Heart left ventricle (tissue), 16 donors: ENCODE data around the gene POU3F3. TPM values are rescaled to one million over a fixed set of nuclear protein-coding genes. Genes with fewer than 3 reads are reported as not detected.

Experiments used
- ATAC-seq, 4 donors: fragments of 200-7000 bp; cut with Tn5 transposase; one replicate each; pipeline ENCODE4 v1.9.1; 2020 to 2022; ENCODE audit warnings: moderate library complexity in 4 of 4, mild to moderate bottlenecking in 3 of 4, moderate number of reproducible peaks in 1 of 4
- DNase-seq, 5 donors: peaks; one replicate each; pipeline ENCODE4 v3.0.0-alpha.2; 2020
- H3K27ac ChIP-seq, 12 donors: fragments of 200-600 bp; sonication (generic) in 4 of 12; one replicate each; pipeline versions ENCODE4 v1.5.0 to v1.8.0; 2016 to 2022; ENCODE audit warnings: mild to moderate bottlenecking in 2 of 12
- H3K27me3 ChIP-seq, 9 donors: fragments of 200-600 bp; sonication (generic) in 2 of 9; one replicate each; pipeline versions ENCODE4 v1.5.1 to v1.8.0; 2016 to 2022; ENCODE audit warnings: mild to moderate bottlenecking in 3 of 9
- H3K36me3 ChIP-seq, 9 donors: fragments of 200-600 bp; sonication (generic) in 2 of 9; one replicate each; pipeline versions ENCODE4 v1.5.0 to v1.8.0; 2018 to 2022; ENCODE audit warnings: mild to moderate bottlenecking in 2 of 9
- H3K4me1 ChIP-seq, 12 donors: fragments of 200-600 bp; sonication (generic) in 4 of 12; one replicate each; pipeline versions ENCODE4 v1.5.0 to v1.8.0; 2016 to 2022; ENCODE audit warnings: mild to moderate bottlenecking in 3 of 12
- H3K4me3 ChIP-seq, 12 donors: fragments of 200-600 bp; sonication (generic) in 4 of 12; one replicate each; pipeline versions ENCODE4 v1.5.0 to v1.8.0; 2017 to 2022; ENCODE audit warnings: mild to moderate bottlenecking in 9 of 12, moderate library complexity in 4 of 12
- H3K9me3 ChIP-seq, 12 donors: fragments of 200-600 bp; sonication (generic) in 4 of 12; one replicate each; pipeline versions ENCODE4 v1.5.0 to v1.8.0; 2016 to 2022; ENCODE audit warnings: mild to moderate bottlenecking in 1 of 12
- POLR2A ChIP-seq, 2 donors: fragments of 450-650 bp; IDR thresholded peaks; one replicate each; pipeline ENCODE4 v1.6.1; 2017; ENCODE audit warnings: antibody characterized with exemption in 2 of 2, mild to moderate bottlenecking in 2 of 2, moderate library complexity in 2 of 2
- WGBS, 4 donors: extraction: QIAGEN DNeasy Blood & Tissue Kit in 2 of 4; methylation state at CpG; one replicate each; pipeline versions ENCODE4 v1.1.5 to v1.1.7; 2013 to 2018; 5-methylcytosine and 5-hydroxymethylcytosine counted together
- intact Hi-C, 10 donors: fragments of 100-400 bp; cut with DNase I; formaldehyde crosslinking; loops; one replicate each; pipeline versions ENCODE4 v1.11.1 to v1.14.2; 2022
- polyA plus RNA-seq, 2 donors: library from polyadenylated mRNA; stranded (reverse); fragments of 200-250 nt; gene quantifications; one replicate each; pipeline ENCODE4 v1.2.3, GENCODE V29; 2013
- total RNA-seq, 9 donors: library from RNA; depleted of rRNA in 2 of 9; stranded (reverse); fragments of >200 nt in 2 of 9; fragmentation: NEBNext Ultra II Directional in 3 of 9; extraction: Animal tissue kit (Norgen Biotek cat#: 25700) in 3 of 9; gene quantifications; one replicate each; pipeline versions ENCODE4 v1.1.0 to v1.2.4, GENCODE V29; 2016 to 2023
- TF ChIP-seq, protein P1 (sequence below), 12 donors: fragments of 200-600 bp; sonication (generic) in 4 of 12; IDR thresholded peaks; one replicate each; pipeline versions ENCODE4 v1.5.0 to v1.8.0; 2018 to 2022; ENCODE audit warnings: antibody characterized with exemption in 12 of 12, mild to moderate bottlenecking in 5 of 12
- donor health status: ischemic (EF 13 %, LVEDD 7.1; RV severe dilation, severe dysfunction).
- donor health status: healthy with polysubstance abuse.
- donor health status: DM: no; HTN: yes; CAD: no.
- donor health status: DM: no; HTN: no; CAD: no.
- donor health status: ischemic (EF 25% LVEDD 6.9; RV normal size, moderate dysfunction).
- donor health status: ischemic (EF 25% LVEDD 5.7; RV mildly dilated, moderate dysfunction).
- donor health status: healthy.
- donor health status: DM: yes; HTN: yes; CAD: no.
- donor health status: ischemic (EF 35%, LVEDD 5.7; RV mildly dilated, moderate dysfunction).
- donor health status: nonischemic (EF 11% LVEDD 7.7; RV severe dilation, severe dysfunction).
- donor health status: DM: yes; HTN: yes; CAD: no.
- donor health status: PGD.
- donor health status: ischemic (EF 29% LVEDD 5.4; RV normal size, mild dysfunction).
- donor health status: nonischemic (EF 23%, LVEDD 6.1; RV moderate dilation, normal function).

Gene POU3F3
- total and polyA plus RNA-seq, 11 donors, result 0.08 to 0.27 TPM; not detected in 9

DNA sequence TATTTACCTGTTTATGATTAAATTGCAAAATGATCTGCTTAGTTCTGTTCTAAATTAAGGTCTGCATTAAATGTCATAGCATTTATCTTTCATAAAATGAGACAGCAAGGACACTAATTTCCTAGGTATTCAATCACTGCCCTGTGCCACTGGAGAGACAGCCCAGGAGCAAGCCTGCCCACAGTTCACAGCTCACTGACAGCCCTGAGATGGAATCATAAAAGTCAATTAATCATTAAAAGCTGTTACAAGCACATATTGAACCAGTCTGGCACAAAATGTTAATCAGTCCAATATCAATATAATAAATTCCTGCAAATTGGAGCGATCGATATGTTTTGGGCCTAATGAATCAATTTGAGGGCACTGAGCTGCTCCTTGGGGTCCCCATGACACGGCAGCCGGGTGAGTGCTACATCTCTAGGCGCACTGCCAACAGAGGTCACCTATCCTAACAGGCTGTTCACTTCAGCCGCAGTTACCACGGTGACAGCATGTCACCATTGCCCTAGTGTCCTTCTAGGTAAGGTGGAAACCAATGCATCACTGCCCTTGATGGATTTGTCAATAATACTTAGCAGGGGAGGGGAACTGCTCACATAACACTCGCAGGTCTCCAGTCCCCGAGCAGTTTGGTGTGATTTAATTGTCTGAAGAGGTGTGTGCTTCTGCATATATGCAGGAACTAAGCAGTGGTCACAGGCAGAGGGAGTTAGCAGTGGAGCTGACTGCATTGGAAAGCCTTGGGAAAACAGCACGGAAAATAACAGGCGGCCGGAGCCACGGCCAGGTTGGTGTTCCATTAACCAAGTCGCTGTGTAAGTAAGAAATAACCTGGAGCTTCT lies 47.3 kb downstream of the POU3F3 start:
- intact Hi-C loops, result no loop called here
- Histone ChIP-seq H3K27me3 (peaks cover 0 to 28% (median 0%) of the 10 kb centered on the region in 9 donors), H3K4me1 (no peaks in the 10 kb centered on the region)

DNA sequence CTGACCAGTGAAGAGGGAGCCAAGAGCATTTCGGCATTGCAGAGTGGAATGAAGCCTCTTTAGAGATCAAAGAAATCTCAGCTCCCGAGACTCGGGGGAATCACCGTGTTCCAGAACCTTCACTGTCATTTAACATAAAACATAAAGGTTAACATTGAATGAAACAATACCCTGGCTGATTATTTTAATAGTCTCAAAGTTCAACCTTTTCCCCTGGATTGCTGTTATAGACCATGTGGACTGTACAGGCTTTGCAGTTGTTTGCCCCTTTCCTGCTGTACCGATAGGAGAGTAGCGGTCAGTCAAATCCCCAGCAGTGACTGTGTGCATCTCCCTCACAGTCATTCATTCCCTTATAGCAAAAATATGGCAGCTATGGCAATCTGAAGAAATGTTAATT lies 48.4 kb downstream of the POU3F3 start:
- Histone ChIP-seq H3K4me1 (no peaks in the 10 kb centered on the region), H3K9me3 (no peaks in the 10 kb centered on the region), H3K27ac (no peak overlapping the region), H3K27me3 (peaks cover 0 to 31% (median 0%) of the 10 kb centered on the region in 9 donors), H3K36me3 (no peaks in the 10 kb centered on the region), H3K4me3 (no peak overlapping the region)
- 78 to 86% (median 83%) methylated on average over 6 of the region's 6 CpGs for WGBS, 4 donors
- ATAC-seq (no peak), DNase-seq (no peak)
- TF ChIP-seq, protein P1, sequence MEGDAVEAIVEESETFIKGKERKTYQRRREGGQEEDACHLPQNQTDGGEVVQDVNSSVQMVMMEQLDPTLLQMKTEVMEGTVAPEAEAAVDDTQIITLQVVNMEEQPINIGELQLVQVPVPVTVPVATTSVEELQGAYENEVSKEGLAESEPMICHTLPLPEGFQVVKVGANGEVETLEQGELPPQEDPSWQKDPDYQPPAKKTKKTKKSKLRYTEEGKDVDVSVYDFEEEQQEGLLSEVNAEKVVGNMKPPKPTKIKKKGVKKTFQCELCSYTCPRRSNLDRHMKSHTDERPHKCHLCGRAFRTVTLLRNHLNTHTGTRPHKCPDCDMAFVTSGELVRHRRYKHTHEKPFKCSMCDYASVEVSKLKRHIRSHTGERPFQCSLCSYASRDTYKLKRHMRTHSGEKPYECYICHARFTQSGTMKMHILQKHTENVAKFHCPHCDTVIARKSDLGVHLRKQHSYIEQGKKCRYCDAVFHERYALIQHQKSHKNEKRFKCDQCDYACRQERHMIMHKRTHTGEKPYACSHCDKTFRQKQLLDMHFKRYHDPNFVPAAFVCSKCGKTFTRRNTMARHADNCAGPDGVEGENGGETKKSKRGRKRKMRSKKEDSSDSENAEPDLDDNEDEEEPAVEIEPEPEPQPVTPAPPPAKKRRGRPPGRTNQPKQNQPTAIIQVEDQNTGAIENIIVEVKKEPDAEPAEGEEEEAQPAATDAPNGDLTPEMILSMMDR (IDR thresholded peaks at IDR 0.05), result no peak
- TF ChIP-seq POLR2A (IDR thresholded peaks at IDR 0.05), result no peak
- intact Hi-C loops, result no loop called here

More for the DNA sequence above, 47.3 kb downstream of the POU3F3 start:
- DNase-seq (no peak), ATAC-seq (no peak)
- Histone ChIP-seq H3K36me3 (no peaks in the 10 kb centered on the region), H3K9me3 (no peaks in the 10 kb centered on the region), H3K27ac (no peak overlapping the region), H3K4me3 (no peak overlapping the region)
- no peak for TF ChIP-seq POLR2A (IDR thresholded peaks at IDR 0.05)
- TF ChIP-seq, protein P1 (IDR thresholded peaks at IDR 0.05), result no peak
- 74 to 76% (median 75%) methylated on average over 14 of the region's 14 CpGs for WGBS, 4 donors

Other genes starting within 250 kb of the POU3F3 start
- 10 to 100 TPM; 37.6 to 79.3 (median 62.5) TPM for gene MRPS9, start 184.0 kb downstream of the POU3F3 start, total RNA-seq
- gene MRPS9, start 184.0 kb downstream of the POU3F3 start, polyA plus RNA-seq, result 10 to 100 TPM; 63.9 to 92.8 TPM